ENCODE results near the gene AHCYL2. TPM values are rescaled to one million over a fixed set of nuclear protein-coding genes. Genes with fewer than 3 reads are reported as not detected.

Gene AHCYL2
- total and polyA plus RNA-seq, 9 donors = 8.7 to 25.8 (median 17.2) TPM

DNA sequence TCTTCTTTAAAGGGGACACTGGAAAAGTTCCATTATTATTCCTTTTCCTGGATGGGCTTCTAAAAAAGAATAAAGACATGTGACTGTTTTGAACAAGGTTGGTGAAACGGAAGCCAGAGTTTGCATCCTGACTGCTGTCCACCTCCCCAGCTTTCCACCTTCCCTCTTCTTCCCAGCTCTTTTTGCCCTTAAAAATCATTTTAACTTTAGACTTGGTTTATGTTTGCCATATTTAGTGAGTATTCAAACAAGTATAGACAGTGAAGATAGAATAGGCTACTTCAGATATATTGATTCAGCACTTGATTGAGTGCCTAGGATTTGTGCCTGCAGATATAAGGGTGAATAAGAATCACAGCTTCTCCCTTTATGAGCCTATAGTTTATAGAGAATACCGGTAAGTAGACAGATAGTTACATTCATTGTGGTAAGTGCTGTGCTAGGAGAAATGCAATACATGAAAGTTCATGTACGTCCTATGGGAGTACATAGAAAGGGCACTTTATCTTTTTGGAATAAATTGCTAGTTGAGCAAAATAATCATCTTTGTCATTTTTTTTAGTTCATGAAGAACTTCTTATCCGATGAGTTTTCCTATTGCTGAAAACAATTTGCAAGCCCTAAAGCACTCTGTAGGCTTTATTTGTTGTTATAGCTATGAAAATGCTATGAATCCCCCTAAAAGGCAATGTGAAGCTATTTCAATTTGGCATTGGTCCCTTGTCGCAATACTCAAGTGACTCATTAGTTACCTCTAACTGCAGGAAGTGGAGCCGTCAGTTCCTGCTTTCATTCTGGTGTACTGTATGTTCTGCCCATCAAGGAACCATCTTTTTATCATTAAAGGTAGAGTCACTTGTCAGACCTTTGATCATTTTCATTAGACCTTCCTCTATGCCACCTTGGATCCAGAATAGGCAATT is 152.2 kb downstream of the AHCYL2 start:
- intact Hi-C loops (cut with DNase I) = loop anchor here in 2 of 4 donors (10.0 kb wide), 2 partner anchors 78 to 448 kb away; no protein-coding TSS in a partner anchor
- Histone ChIP-seq H3K4me3 (no peak overlapping the region), H3K27ac (no peak overlapping the region), H3K36me3 (no peaks in the 10 kb centered on the region), H3K4me1 (ENCODE audit: insufficient read depth) (no peaks in the 10 kb centered on the region), H3K9me3 (no peaks in the 10 kb centered on the region), H3K27me3 (no peaks in the 10 kb centered on the region)
- no peak for DNase-seq
- WGBS, 3 donors = 82 to 89% (median 85%) methylated on average over 6 of the region's 6 CpGs
- no peak for TF ChIP-seq POLR2A (IDR thresholded peaks at IDR 0.05)
- TF ChIP-seq CTCF (IDR thresholded peaks at IDR 0.05) = no peak
- TF ChIP-seq EP300 (IDR thresholded peaks at IDR 0.05) = no peak

GRCh38 chr7:129381710-129382484 is 157.1 kb downstream of the AHCYL2 start:
- 96 to 97% (median 97%) methylated on average over 9 of the region's 9 CpGs for whole genome bisulfite sequencing, 3 donors
- Histone ChIP-seq H3K4me3 (no peak overlapping the region), H3K4me1 (ENCODE audit: insufficient read depth) (no peaks in the 10 kb centered on the region), H3K27me3 (no peaks in the 10 kb centered on the region), H3K36me3 (no peaks in the 10 kb centered on the region), H3K27ac (no peak overlapping the region), H3K9me3 (no peaks in the 10 kb centered on the region)
- intact Hi-C loops (cut with DNase I) = no loop called here
- DNase-seq = no peak
- TF ChIP-seq CTCF (IDR thresholded peaks at IDR 0.05) (no peak), EP300 (IDR thresholded peaks at IDR 0.05) (no peak), POLR2A (IDR thresholded peaks at IDR 0.05) (no peak)

GRCh38 chr7:129383542-129384132 is 158.8 kb downstream of the AHCYL2 start:
- H3K4me3 ChIP-seq = no peak overlapping the region
- no peak for TF ChIP-seq CTCF (IDR thresholded peaks at IDR 0.05)
- TF ChIP-seq POLR2A (IDR thresholded peaks at IDR 0.05) = no peak
- no peak for TF ChIP-seq EP300 (IDR thresholded peaks at IDR 0.05)
- H3K4me1 ChIP-seq (ENCODE audit: insufficient read depth) = no peaks in the 10 kb centered on the region
- no peaks in the 10 kb centered on the region for H3K27me3 ChIP-seq
- H3K36me3 ChIP-seq = no peaks in the 10 kb centered on the region
- intact Hi-C loops (cut with DNase I) = no loop called here
- H3K27ac ChIP-seq = no peak overlapping the region
- H3K9me3 ChIP-seq = no peaks in the 10 kb centered on the region
- DNase-seq = no peak
- 61 to 78% (median 65%) methylated on average over 3 of the region's 3 CpGs for WGBS, 3 donors

- Histone ChIP-seq H3K9me3 (no peaks in the 10 kb centered on the region), H3K4me3 (no peak overlapping the region), H3K27me3 (no peaks in the 10 kb centered on the region), H3K27ac (no peak overlapping the region), H3K4me1 (ENCODE audit: insufficient read depth) (no peaks in the 10 kb centered on the region), H3K36me3 (no peaks in the 10 kb centered on the region)
- intact Hi-C loops (cut with DNase I) = no loop called here
- TF ChIP-seq CTCF (IDR thresholded peaks at IDR 0.05) (no peak), POLR2A (IDR thresholded peaks at IDR 0.05) (no peak), EP300 (IDR thresholded peaks at IDR 0.05) (no peak)
- WGBS, 3 donors = 84 to 87% (median 86%) methylated on average over 1 of the region's 1 CpG
- DNase-seq = no peak
Observed at GRCh38 chr7:129385116-129385515, 160.3 kb downstream of the AHCYL2 start.

Data from ovary (tissue), 9 donors.